Measurements from ENCODE around the gene PCBD1.

PCBD1 gene

GRCh38 chr10:70847659-70848360, 40.6 kb downstream of the PCBD1 start:
- Histone ChIP-seq H3K9ac (ENCODE audit: low read depth, low read length) (no peak overlapping the region), H3K36me3 (ENCODE audit: insufficient read depth, low read length) (peaks cover 39% of the 10 kb centered on the region), H3K27ac (ENCODE audit: low read length) (no peak overlapping the region), H3K9me3 (ENCODE audit: insufficient read depth, low read length, severe bottlenecking) (no peaks in the 10 kb centered on the region), H2AFZ (ENCODE audit: low read depth, low read length) (no peak overlapping the region), H3K27me3 (ENCODE audit: insufficient read depth, low read length, poor library complexity) (no peaks in the 10 kb centered on the region), H3K4me3 (ENCODE audit: low read depth in 1 of 2, low read length in 2 of 2) (no peak overlapping the region), H3K79me2 (ENCODE audit: insufficient read depth, low read length) (no peaks in the 10 kb centered on the region), H3K4me2 (ENCODE audit: insufficient read depth, low read length) (no peak overlapping the region), H4K20me1 (ENCODE audit: insufficient read depth, low read length) (peaks cover under 1% of the 10 kb centered on the region; the same call in 1 of the 2 replicates), H3K4me1 (ENCODE audit: insufficient read depth, low read length) (no peaks in the 10 kb centered on the region)
- DNase-seq, result no peak
- no peak for ATAC-seq (ENCODE audit: insufficient read depth, low read depth)
- no peak for TF ChIP-seq EZH2 (IDR thresholded peaks at IDR 0.05; ENCODE audit: borderline replicate concordance, low read depth, low read length, severe bottlenecking)
- no peak for TF ChIP-seq CTCF (IDR thresholded peaks at IDR 0.05; ENCODE audit: borderline replicate concordance, extremely low read depth, low read length, poor library complexity, severe bottlenecking)

- Histone ChIP-seq H2AFZ (ENCODE audit: low read depth, low read length) (no peak overlapping the region), H4K20me1 (ENCODE audit: insufficient read depth, low read length) (peaks cover 3% of the 10 kb centered on the region; the same call in 1 of the 2 replicates), H3K36me3 (ENCODE audit: insufficient read depth, low read length) (peaks cover 35% of the 10 kb centered on the region), H3K4me2 (ENCODE audit: insufficient read depth, low read length) (no peak overlapping the region), H3K9ac (ENCODE audit: low read depth, low read length) (no peak overlapping the region), H3K4me3 (ENCODE audit: low read depth in 1 of 2, low read length in 2 of 2) (no peak overlapping the region), H3K4me1 (ENCODE audit: insufficient read depth, low read length) (no peaks in the 10 kb centered on the region), H3K79me2 (ENCODE audit: insufficient read depth, low read length) (no peaks in the 10 kb centered on the region; the same call in 1 of the 2 replicates), H3K27me3 (ENCODE audit: insufficient read depth, low read length, poor library complexity) (no peaks in the 10 kb centered on the region), H3K9me3 (ENCODE audit: insufficient read depth, low read length, severe bottlenecking) (no peaks in the 10 kb centered on the region), H3K27ac (ENCODE audit: low read length) (no peak overlapping the region)
- no peak for TF ChIP-seq CTCF (IDR thresholded peaks at IDR 0.05; ENCODE audit: borderline replicate concordance, extremely low read depth, low read length, poor library complexity, severe bottlenecking)
- no peak for TF ChIP-seq EZH2 (IDR thresholded peaks at IDR 0.05; ENCODE audit: borderline replicate concordance, low read depth, low read length, severe bottlenecking)
- DNase-seq, result no peak
- no peak for ATAC-seq (ENCODE audit: insufficient read depth, low read depth)
Measured at GRCh38 chr10:70846795-70847194, 41.6 kb downstream of the PCBD1 start.

- H3K4me1 ChIP-seq (ENCODE audit: insufficient read depth, low read length), result no peaks in the 10 kb centered on the region
- H3K9me3 ChIP-seq (ENCODE audit: insufficient read depth, low read length, severe bottlenecking), result no peaks in the 10 kb centered on the region
- H3K4me2 ChIP-seq (ENCODE audit: insufficient read depth, low read length), result no peak overlapping the region
- TF ChIP-seq CTCF (IDR thresholded peaks at IDR 0.05; ENCODE audit: borderline replicate concordance, extremely low read depth, low read length, poor library complexity, severe bottlenecking) (no peak), EZH2 (IDR thresholded peaks at IDR 0.05; ENCODE audit: borderline replicate concordance, low read depth, low read length, severe bottlenecking) (no peak)
- no peaks in the 10 kb centered on the region; the same call in 1 of the 2 replicates for H3K79me2 ChIP-seq (ENCODE audit: insufficient read depth, low read length)
- H3K9ac ChIP-seq (ENCODE audit: low read depth, low read length), result no peak overlapping the region
- DNase-seq (no peak), ATAC-seq (ENCODE audit: insufficient read depth, low read depth) (no peak)
- H3K36me3 ChIP-seq (ENCODE audit: insufficient read depth, low read length), result peaks cover 27% of the 10 kb centered on the region
- H3K27me3 ChIP-seq (ENCODE audit: insufficient read depth, low read length, poor library complexity), result no peaks in the 10 kb centered on the region
- no peak overlapping the region for H3K4me3 ChIP-seq (ENCODE audit: low read depth in 1 of 2, low read length in 2 of 2)
- no peak overlapping the region for H3K27ac ChIP-seq (ENCODE audit: low read length)
- no peak overlapping the region for H2AFZ ChIP-seq (ENCODE audit: low read depth, low read length)
- 0 out of 2 replicates have a peak, but pooled peaks cover 3% of the 10 kb centered on the region for H4K20me1 ChIP-seq (ENCODE audit: insufficient read depth, low read length)
Measured at GRCh38 chr10:70845816-70846215, 42.5 kb downstream of the PCBD1 start.

All from DND-41 (cell line).